Muscle of back (tissue), 11 donors: ENCODE results near the gene CEP170B. TPM values are rescaled to one million over a fixed set of nuclear protein-coding genes. Genes with fewer than 3 reads are reported as not detected.
"Not testable (repeated sequence)": the region's sequence is repeated elsewhere in the genome, so short reads cannot be mapped to it uniquely, and the experiment has no call there.

ENCODE experiments used
- DNase-seq, 3 donors: peaks; one replicate each; pipeline versions ENCODE4 v3.0.0 to v3.0.0-alpha.2; 2013
- polyA plus RNA-seq, 10 donors: library from polyadenylated mRNA; unstranded; fragments of 120-200 nt; gene quantifications; one replicate each; pipeline ENCODE4 v1.2.1, GENCODE V29; 2013; ENCODE audit not compliant: insufficient read length in 10 of 10

CEP170B gene
- polyA plus RNA-seq, 10 donors = 1.1 to 5.4 (median 2.5) TPM

- DNase-seq = no peak
These were observed 24.3 kb downstream of the CEP170B start for GRCh38 chr14:104889375-104889757.

DNA sequence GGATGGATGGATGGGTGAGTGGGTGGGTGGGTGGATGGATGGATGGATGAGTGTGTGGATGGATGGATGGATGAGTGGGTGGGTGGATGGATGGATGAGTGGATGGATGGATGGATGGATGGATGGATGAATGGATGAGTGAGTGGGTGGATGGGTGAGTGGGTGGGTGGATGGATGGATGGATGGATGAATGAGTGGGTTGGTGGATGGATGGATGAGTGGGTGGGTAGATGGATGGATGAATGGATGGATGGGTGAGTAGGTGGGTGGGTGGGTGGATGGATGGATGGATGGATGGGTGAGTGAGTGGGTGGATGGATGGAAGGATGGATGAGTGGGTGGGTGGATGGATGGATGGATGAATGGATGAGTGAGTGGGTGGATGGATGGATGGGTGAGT lies 25.2 kb downstream of the CEP170B start:
- not testable (repeated sequence) for DNase-seq

DNA sequence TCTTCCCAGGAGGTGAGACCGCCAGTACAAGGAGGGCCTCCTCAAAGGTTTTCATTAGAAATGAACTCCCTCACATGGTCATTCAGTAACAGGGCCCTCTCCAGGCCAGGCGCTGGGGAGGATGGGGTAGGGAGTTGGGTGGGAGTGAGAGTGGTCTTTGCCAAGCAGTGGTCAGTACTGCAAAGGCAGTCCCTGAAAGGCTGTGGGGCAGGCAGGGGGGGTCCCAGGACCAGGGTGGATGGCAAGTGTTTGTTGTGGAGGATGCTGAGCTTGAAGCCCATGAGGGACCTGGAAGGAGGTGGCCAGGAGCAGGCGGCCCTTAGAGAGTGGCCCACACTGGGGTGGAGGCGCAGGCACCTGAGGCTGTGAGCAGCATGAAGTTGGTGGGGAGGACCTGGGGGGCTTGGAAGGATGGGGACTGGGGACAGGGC lies 26.1 kb downstream of the CEP170B start:
- peak in 1 of 3 donors; percentile 4 for DNase-seq

- DNase-seq = peak in 1 of 3 donors; percentile 3
These were observed 26.8 kb downstream of the CEP170B start for GRCh38 chr14:104891664-104892530.

DNA sequence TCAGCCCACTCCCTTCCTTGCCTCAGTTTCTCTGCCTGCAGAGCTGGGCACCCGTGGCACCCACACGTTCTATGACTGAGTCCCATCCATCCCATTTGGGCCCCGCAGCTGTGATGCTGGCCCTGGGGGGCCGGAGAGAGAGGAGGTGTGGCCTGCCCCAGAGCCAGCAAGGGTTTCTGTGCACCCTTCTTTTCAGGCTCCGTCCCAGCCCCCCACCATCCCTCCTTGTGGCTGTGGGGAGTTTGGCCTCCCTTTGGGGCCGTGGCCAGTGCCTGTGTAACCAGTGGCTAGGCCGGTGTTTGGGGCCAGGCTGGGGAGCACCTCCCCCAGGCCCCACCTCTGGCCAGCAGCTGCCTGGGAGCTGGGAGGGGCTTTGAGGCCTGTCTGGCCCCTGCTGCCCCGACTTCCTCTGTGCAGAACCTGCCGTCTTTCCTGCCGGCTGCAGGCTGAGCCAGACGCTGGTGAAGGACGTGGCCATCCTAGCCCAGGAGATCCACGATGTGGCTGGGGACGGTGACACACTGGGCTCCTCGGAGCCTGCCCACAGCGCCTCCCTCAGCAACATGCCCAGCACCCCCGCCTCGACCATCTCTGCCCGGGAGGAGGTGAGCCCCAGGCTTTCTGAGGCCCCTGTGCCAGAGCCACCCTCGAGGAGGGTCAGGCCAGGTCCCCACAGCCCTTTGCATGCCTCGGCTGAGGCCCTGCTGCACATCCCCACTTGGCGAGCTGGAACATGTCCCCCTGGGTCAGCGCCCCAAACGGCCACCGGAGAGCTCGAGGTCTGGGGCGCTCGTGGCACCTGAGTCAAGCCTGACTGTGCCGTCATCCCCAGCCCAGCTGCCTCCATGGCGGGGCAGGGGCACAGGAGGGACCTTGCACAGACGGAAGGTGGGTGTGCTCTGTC lies 27.7 kb downstream of the CEP170B start:
- peak in 1 of 3 donors; percentile 16 for DNase-seq

- peak in 1 of 3 donors; percentile 8 for DNase-seq
These were observed 28.6 kb downstream of the CEP170B start for GRCh38 chr14:104893435-104894207.

GRCh38 chr14:104894331-104895206 lies 29.5 kb downstream of the CEP170B start:
- DNase-seq = no peak

- DNase-seq = no peak
These were observed 30.2 kb downstream of the CEP170B start for GRCh38 chr14:104895207-104895785.

GRCh38 chr14:104895786-104896661 lies 31.0 kb downstream of the CEP170B start:
- no peak for DNase-seq

GRCh38 chr14:104897330-104898194 lies 32.5 kb downstream of the CEP170B start:
- no peak for DNase-seq

- no peak for DNase-seq
These were observed 33.1 kb downstream of the CEP170B start for GRCh38 chr14:104898195-104898558.

GRCh38 chr14:104898870-104899510 lies 33.9 kb downstream of the CEP170B start:
- peak; percentile 16 to 80 (median 52) for DNase-seq

DNA sequence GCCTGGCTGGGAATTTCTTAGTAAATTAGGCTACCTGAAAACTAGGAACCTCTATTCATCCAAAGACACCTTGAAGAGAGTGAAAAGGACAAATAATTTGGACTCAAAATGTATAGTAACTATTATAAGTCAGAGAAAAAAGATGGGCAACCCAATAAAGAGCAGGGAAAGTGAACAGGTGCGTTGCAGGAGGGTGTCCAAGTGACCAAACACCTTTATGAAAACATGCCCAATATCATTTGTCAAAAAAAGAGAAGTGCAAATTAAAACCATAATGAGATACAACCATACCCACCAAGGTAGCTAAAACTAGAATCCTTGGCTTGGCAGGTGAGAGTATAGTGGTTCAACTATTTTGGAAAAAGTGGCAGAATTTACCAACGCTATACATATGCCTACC lies 34.7 kb downstream of the CEP170B start:
- DNase-seq = no peak

DNA sequence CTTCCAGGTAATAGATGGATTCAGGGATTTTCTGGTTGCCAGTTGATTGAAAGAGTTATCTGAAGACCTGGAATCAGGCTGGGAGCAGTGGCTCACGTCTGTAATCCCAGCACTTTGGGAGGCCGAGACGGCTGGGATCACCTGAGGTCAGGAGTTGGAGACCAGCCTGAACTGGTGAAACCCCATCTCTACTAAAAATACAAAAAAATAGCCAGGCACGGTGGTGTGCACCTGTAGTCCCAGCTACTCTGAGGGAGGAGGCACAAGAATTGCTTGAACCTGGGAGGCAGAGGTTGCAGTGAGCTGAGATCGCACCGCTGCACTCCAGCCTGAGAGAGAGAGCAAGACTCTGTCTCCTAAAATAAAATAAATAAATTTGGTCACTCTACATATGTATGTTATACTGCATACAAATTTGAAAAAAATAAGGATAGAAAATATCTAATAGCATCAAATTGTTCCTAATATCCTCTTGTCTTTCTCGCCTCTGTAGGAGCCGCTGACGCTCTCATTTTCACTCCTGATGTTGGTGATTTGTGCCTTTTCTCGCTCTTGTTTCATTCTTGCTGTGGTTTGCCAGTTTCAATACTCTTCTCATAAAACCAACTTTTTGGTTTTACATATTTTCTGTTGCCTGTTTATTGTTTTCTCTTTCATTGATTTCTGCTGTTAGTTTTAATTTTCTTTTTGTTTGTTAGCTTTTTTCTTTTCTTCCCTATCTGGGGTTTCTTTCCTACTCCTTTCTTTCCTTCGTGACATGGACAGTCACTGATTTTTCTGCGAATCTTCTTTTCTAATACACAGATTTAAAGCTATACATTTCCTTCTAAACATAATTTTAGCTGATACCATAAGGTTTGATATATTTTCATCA lies 35.8 kb downstream of the CEP170B start:
- no peak for DNase-seq

GRCh38 chr14:104903990-104904389 lies 38.9 kb downstream of the CEP170B start:
- DNase-seq = no peak
